H1 (cell line): ENCODE measurements around the gene RASD2. TPM values are rescaled to one million over a fixed set of nuclear protein-coding genes. Genes with fewer than 3 reads are reported as not detected.

ENCODE experiments used
- RFX5 ChIP-seq: IDR thresholded peaks from 2 replicates; pipeline ENCODE4 v1.6.1; 2011; ENCODE audit warnings: low read depth, low read length, improper control_type of control experiment, borderline replicate concordance
- polyA plus RNA-seq, 7 experiments: library from polyadenylated mRNA; depleted of rRNA in 3 of 7; stranded (reverse) in 5 of 7; unstranded in 2 of 7; fragments of >200 nt in 5 of 7; fragments of 200-250 nt in 2 of 7; gene quantifications; 1 replicate in 5 of 7; 2 replicates in 1 of 7; 4 replicates in 1 of 7; pipeline versions ENCODE4 v1.2.1 to v1.2.3, GENCODE V29; 2011 to 2013; ENCODE audit warnings: missing spikeins in 2 of 7, mixed read lengths in 2 of 7
- total RNA-seq: library from RNA; stranded (reverse); fragmentation: NEBNext Ultra II Directional; extraction: Animal tissue kit (Norgen Biotek cat#: 25700); gene quantifications from 2 replicates; pipeline ENCODE4 v1.2.1, GENCODE V29; 2021

Gene RASD2
- total and polyA plus RNA-seq, 2 of the 8 experiments (the other 6 are each of a cell fraction or from before 2014, with no cell fraction given): 1.9 to 5.1 TPM

GRCh38 chr22:35597692-35598395, 57.2 kb downstream of the RASD2 start (continued):
- TF ChIP-seq RFX5: no peak
